Measurements from ENCODE around the gene C9.
"Not testable (repeated sequence)": the region's sequence is repeated elsewhere in the genome, so short reads cannot be mapped to it uniquely, and the experiment has no call there.

C9 gene

GRCh38 chr5:39333104-39333503 is 31.2 kb downstream of the C9 start:
- no peak for DNase-seq (ENCODE audit: low spot score)
- Histone ChIP-seq H3K4me3 (no peak overlapping the region), H3K27ac (no peak overlapping the region)
- TF ChIP-seq, protein P1, sequence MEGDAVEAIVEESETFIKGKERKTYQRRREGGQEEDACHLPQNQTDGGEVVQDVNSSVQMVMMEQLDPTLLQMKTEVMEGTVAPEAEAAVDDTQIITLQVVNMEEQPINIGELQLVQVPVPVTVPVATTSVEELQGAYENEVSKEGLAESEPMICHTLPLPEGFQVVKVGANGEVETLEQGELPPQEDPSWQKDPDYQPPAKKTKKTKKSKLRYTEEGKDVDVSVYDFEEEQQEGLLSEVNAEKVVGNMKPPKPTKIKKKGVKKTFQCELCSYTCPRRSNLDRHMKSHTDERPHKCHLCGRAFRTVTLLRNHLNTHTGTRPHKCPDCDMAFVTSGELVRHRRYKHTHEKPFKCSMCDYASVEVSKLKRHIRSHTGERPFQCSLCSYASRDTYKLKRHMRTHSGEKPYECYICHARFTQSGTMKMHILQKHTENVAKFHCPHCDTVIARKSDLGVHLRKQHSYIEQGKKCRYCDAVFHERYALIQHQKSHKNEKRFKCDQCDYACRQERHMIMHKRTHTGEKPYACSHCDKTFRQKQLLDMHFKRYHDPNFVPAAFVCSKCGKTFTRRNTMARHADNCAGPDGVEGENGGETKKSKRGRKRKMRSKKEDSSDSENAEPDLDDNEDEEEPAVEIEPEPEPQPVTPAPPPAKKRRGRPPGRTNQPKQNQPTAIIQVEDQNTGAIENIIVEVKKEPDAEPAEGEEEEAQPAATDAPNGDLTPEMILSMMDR (IDR thresholded peaks at IDR 0.05), result no peak

GRCh38 chr5:39331861-39332381 is 32.4 kb downstream of the C9 start:
- DNase-seq (ENCODE audit: low spot score), result no peak
- Histone ChIP-seq H3K4me3 (no peak overlapping the region), H3K27ac (no peak overlapping the region)
- TF ChIP-seq, protein P1 (IDR thresholded peaks at IDR 0.05), result no peak

DNA sequence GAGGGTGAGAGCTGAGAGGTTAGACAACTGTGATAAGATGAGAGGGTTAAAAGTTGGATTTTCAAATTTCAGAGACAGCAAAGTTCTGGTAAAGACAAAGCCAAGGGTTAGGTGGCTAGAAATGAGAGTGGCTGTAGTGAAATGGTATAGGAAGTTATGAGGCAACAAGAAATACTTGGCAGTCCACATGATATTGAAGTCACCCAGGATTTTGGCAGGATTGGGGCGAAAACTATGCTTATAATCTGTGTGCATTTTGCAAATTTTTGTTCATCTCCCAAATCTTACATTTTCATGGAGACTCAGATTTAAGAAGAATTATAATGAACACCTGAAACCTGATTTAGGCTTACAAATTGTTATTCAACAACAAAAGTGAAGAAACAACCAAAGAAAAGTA is 35.6 kb downstream of the C9 start:
- H3K4me3 ChIP-seq, result no peak overlapping the region
- TF ChIP-seq, protein P1 (IDR thresholded peaks at IDR 0.05), result no peak
- no peak for DNase-seq (ENCODE audit: low spot score)
- no peak overlapping the region for H3K27ac ChIP-seq

- Histone ChIP-seq H3K27ac (no peak overlapping the region), H3K4me3 (no peak overlapping the region)
- TF ChIP-seq, protein P1 (IDR thresholded peaks at IDR 0.05), result no peak
- DNase-seq (ENCODE audit: low spot score), result no peak
Observed at GRCh38 chr5:39323542-39323941, 40.8 kb downstream of the C9 start.

- no peak for DNase-seq (ENCODE audit: low spot score)
Observed at GRCh38 chr5:39319395-39319794, 44.9 kb downstream of the C9 start.

GRCh38 chr5:39316464-39316863 is 47.8 kb downstream of the C9 start:
- DNase-seq (ENCODE audit: low spot score); H3K27ac ChIP-seq; H3K4me3 ChIP-seq: not testable (repeated sequence)

More at GRCh38 chr5:39319395-39319794, 44.9 kb downstream of the C9 start:
- Histone ChIP-seq H3K27ac (no peak overlapping the region), H3K4me3 (no peak overlapping the region)
- TF ChIP-seq, protein P1 (IDR thresholded peaks at IDR 0.05), result no peak

DNA sequence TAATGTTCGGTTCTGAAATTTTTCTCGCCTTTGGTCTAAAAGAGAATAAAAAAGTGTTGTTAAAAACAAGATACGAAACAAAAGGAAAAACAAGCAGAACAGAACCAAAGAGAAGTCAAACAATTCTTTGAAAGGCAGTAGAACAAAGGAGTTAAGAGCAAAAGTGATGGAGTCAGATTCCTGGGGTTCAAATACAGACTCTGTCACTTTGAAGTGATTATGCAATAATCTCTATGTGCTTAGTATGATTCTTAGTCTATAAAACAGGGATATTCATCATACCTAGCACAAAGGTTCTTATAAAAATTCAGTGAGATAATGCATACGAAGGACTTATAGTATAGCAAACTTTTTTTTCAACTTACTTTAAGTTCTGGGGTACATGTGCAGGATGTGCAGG is 48.3 kb downstream of the C9 start:
- H3K4me3 ChIP-seq, result no peak overlapping the region
- no peak for DNase-seq (ENCODE audit: low spot score)
- no peak overlapping the region for H3K27ac ChIP-seq
- TF ChIP-seq, protein P1 (IDR thresholded peaks at IDR 0.05), result no peak

- DNase-seq (ENCODE audit: low spot score), result no peak
- H3K27ac ChIP-seq, result no peak overlapping the region
- H3K4me3 ChIP-seq, result no peak overlapping the region
- TF ChIP-seq, protein P1 (IDR thresholded peaks at IDR 0.05), result no peak
Observed at GRCh38 chr5:39314591-39314990, 49.7 kb downstream of the C9 start.
